ENCODE data around the gene FMN1. TPM values are rescaled to one million over a fixed set of nuclear protein-coding genes. Genes with fewer than 3 reads are reported as not detected.

The FMN1 gene
- polyA plus RNA-seq, 3 donors, result 0.28 to 3.7 (median 0.34) TPM

DNA sequence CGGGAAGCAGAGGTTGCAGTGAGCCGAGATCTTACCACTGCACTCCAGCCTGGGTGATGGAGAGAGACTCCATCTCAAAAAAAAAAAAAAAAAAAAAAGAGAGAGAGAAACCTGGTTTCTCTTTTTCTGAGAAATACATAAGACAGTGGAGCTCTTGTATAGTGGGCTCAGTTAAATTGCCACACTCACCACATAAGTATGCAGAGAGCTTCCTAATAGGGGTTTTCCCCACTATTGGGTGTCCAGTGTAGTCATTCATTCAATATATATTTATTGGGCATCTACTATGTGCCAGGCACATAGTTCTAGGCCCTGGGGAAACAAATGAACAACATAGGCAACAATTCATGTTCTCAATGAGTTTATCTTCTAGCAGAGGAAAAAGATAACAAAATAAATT, 48.9 kb upstream of the FMN1 start:
- no CpG with 5 or more reads among the region's 2 CpGs for WGBS (ENCODE audit: insufficient coverage)
- no peak overlapping the region for H3K4me2 ChIP-seq (replicated peaks; ENCODE audit: extremely low read depth, low read length, poor library complexity, severe bottlenecking)
- no peak overlapping the region for H3K9ac ChIP-seq (ENCODE audit: insufficient read depth, low read length, poor library complexity, severe bottlenecking)
- no peak overlapping the region for H3K4me3 Mint-ChIP-seq
- H3K27ac Mint-ChIP-seq, result no peak overlapping the region
- intact Hi-C loops (cut with micrococcal nuclease), result no loop called here
- H3K4me3 ChIP-seq (replicated peaks in 1 of 3; ENCODE audit: low read depth in 2 of 3, low read length in 3 of 3), result no peak overlapping the region
- H3K36me3 Mint-ChIP-seq, result no peaks in the 10 kb centered on the region
- peaks cover 0 to 6% of the 10 kb centered on the region in 2 donors for H3K27me3 ChIP-seq (ENCODE audit: control insufficient read depth in 2 of 2, insufficient read depth in 2 of 2, low read length in 2 of 2)
- H3K4me1 ChIP-seq (ENCODE audit: control insufficient read depth in 1 of 2, insufficient read depth in 2 of 2, low read length in 2 of 2), result no peaks in the 10 kb centered on the region
- H2AFZ ChIP-seq (ENCODE audit: insufficient read depth, low read depth, low read length, poor library complexity, severe bottlenecking), result no peak overlapping the region
- H3K9me3 ChIP-seq (replicated peaks in 1 of 2; ENCODE audit: control insufficient read depth in 1 of 2, insufficient read depth in 1 of 2, low read length in 2 of 2), result no peaks in the 10 kb centered on the region
- H3K27ac ChIP-seq (ENCODE audit: low read depth in 1 of 2, low read length in 2 of 2), result no peak overlapping the region
- no peaks in the 10 kb centered on the region for H3K36me3 ChIP-seq (replicated peaks in 1 of 2; ENCODE audit: control insufficient read depth in 1 of 2, insufficient read depth in 2 of 2, low read length in 2 of 2)
- H4K20me1 ChIP-seq (ENCODE audit: insufficient read depth, low read length), result no peaks in the 10 kb centered on the region
- no peak for DNase-seq
- no peaks in the 10 kb centered on the region for H3K79me2 ChIP-seq (ENCODE audit: insufficient read depth, low read length)
- H3K9me3 Mint-ChIP-seq, result no peaks in the 10 kb centered on the region
- H3K4me1 Mint-ChIP-seq, result no peaks in the 10 kb centered on the region
- TF ChIP-seq, protein P1, sequence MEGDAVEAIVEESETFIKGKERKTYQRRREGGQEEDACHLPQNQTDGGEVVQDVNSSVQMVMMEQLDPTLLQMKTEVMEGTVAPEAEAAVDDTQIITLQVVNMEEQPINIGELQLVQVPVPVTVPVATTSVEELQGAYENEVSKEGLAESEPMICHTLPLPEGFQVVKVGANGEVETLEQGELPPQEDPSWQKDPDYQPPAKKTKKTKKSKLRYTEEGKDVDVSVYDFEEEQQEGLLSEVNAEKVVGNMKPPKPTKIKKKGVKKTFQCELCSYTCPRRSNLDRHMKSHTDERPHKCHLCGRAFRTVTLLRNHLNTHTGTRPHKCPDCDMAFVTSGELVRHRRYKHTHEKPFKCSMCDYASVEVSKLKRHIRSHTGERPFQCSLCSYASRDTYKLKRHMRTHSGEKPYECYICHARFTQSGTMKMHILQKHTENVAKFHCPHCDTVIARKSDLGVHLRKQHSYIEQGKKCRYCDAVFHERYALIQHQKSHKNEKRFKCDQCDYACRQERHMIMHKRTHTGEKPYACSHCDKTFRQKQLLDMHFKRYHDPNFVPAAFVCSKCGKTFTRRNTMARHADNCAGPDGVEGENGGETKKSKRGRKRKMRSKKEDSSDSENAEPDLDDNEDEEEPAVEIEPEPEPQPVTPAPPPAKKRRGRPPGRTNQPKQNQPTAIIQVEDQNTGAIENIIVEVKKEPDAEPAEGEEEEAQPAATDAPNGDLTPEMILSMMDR (IDR thresholded peaks at IDR 0.05), result no peak
- H3K27me3 Mint-ChIP-seq (ENCODE audit: low read depth in 3 of 3), result peaks cover 1 to 13% (median 11%) of the 10 kb centered on the region in 3 donors

DNA sequence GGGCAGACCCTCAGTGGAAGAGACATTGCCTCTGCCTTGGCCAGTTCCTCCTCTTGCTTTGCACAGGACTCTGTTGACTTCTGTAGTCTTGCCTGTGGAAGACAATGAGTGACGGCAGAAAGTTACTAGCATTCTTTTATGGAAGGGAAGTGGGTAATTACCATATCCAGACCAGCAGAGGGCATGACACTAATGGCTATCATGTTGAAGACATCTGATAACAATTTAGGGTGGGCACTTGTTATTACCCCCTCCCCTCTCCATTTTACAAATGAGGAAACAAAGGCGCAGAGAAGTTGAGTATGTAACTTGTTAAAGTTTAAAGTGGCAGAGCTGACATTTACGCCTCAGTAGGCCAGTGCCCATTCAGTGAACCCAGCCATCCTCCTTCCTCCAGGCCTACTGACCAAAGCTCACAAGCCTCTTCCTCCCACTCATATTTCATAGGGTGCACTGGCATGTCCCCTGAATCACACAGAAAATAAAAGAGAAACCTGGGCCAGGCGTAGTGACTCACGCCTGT, 48.2 kb upstream of the FMN1 start:
- Histone ChIP-seq H3K4me1 (ENCODE audit: control insufficient read depth in 1 of 2, insufficient read depth in 2 of 2, low read length in 2 of 2) (no peaks in the 10 kb centered on the region), H3K4me3 (replicated peaks in 1 of 3; ENCODE audit: low read depth in 2 of 3, low read length in 3 of 3) (no peak overlapping the region), H3K27me3 (ENCODE audit: control insufficient read depth in 2 of 2, insufficient read depth in 2 of 2, low read length in 2 of 2) (peaks cover 0 to 6% of the 10 kb centered on the region in 2 donors), H3K4me2 (replicated peaks; ENCODE audit: extremely low read depth, low read length, poor library complexity, severe bottlenecking) (no peak overlapping the region), H4K20me1 (ENCODE audit: insufficient read depth, low read length) (no peaks in the 10 kb centered on the region), H3K79me2 (ENCODE audit: insufficient read depth, low read length) (no peaks in the 10 kb centered on the region), H3K27ac (ENCODE audit: low read depth in 1 of 2, low read length in 2 of 2) (no peak overlapping the region), H2AFZ (ENCODE audit: insufficient read depth, low read depth, low read length, poor library complexity, severe bottlenecking) (no peak overlapping the region), H3K36me3 (replicated peaks in 1 of 2; ENCODE audit: control insufficient read depth in 1 of 2, insufficient read depth in 2 of 2, low read length in 2 of 2) (no peaks in the 10 kb centered on the region), H3K9me3 (replicated peaks in 1 of 2; ENCODE audit: control insufficient read depth in 1 of 2, insufficient read depth in 1 of 2, low read length in 2 of 2) (no peaks in the 10 kb centered on the region), H3K9ac (ENCODE audit: insufficient read depth, low read length, poor library complexity, severe bottlenecking) (no peak overlapping the region)
- intact Hi-C loops (cut with micrococcal nuclease), result no loop called here
- no peak for DNase-seq
- TF ChIP-seq, protein P1 (IDR thresholded peaks at IDR 0.05), result peak; percentile 59
- no peak overlapping the region for H3K27ac Mint-ChIP-seq
- H3K36me3 Mint-ChIP-seq, result no peaks in the 10 kb centered on the region
- H3K4me1 Mint-ChIP-seq, result no peaks in the 10 kb centered on the region
- H3K4me3 Mint-ChIP-seq, result no peak overlapping the region
- WGBS (ENCODE audit: insufficient coverage), result 97% methylated on average over 3 of the region's 5 CpGs
- no peaks in the 10 kb centered on the region for H3K9me3 Mint-ChIP-seq
- H3K27me3 Mint-ChIP-seq (ENCODE audit: low read depth in 3 of 3), result peaks cover 1 to 12% (median 9%) of the 10 kb centered on the region in 3 donors
